Measurements from ENCODE around the gene ASTN1. TPM values are rescaled to one million over a fixed set of nuclear protein-coding genes. Genes with fewer than 3 reads are reported as not detected.

Gene ASTN1
- total RNA-seq, 3 donors from 2014 or later (not counting 1 experiment from before 2014, with no cell fraction given): not detected

GRCh38 chr1:176815621-176816020, 348.9 kb downstream of the ASTN1 start:
- H3K4me1 ChIP-seq (ENCODE audit: control insufficient read depth, insufficient read depth, low read length): no peaks in the 10 kb centered on the region
- ATAC-seq: no peak

GRCh38 chr1:176811511-176812288, 352.8 kb downstream of the ASTN1 start:
- H3K36me3 ChIP-seq (ENCODE audit: control insufficient read depth, insufficient read depth, low read length): no peaks in the 10 kb centered on the region
- no peak overlapping the region for H3K27ac ChIP-seq (ENCODE audit: low read length)
- Mint-ChIP-seq H3K27me3 (ENCODE audit: low read depth in 2 of 2) (no peaks in the 10 kb centered on the region), H3K36me3 (no peaks in the 10 kb centered on the region), H3K27ac (no peak overlapping the region), H3K4me3 (no peak overlapping the region), H3K4me1 (no peaks in the 10 kb centered on the region), H3K9me3 (peaks cover 5 to 10% of the 10 kb centered on the region in 2 donors)
- no peaks in the 10 kb centered on the region for H3K9me3 ChIP-seq (ENCODE audit: control insufficient read depth, insufficient read depth, low read length)
- no peaks in the 10 kb centered on the region for H3K27me3 ChIP-seq (ENCODE audit: control insufficient read depth, insufficient read depth, low read length)
- intact Hi-C loops (cut with micrococcal nuclease): no loop called here
- TF ChIP-seq CTCF (IDR thresholded peaks at IDR 0.05): no peak
- no peak overlapping the region for H3K4me3 ChIP-seq (ENCODE audit: low read length)
- no peak for DNase-seq
- ATAC-seq: no peak
- 45% methylated on average over 4 of the region's 4 CpGs for WGBS (ENCODE audit: insufficient coverage)
- H3K4me1 ChIP-seq (ENCODE audit: control insufficient read depth, insufficient read depth, low read length): no peaks in the 10 kb centered on the region

More at GRCh38 chr1:176815621-176816020, 348.9 kb downstream of the ASTN1 start:
- Mint-ChIP-seq H3K9me3 (peaks cover 5 to 6% of the 10 kb centered on the region in 2 donors), H3K27me3 (ENCODE audit: low read depth in 2 of 2) (no peaks in the 10 kb centered on the region), H3K4me3 (no peak overlapping the region), H3K27ac (no peak overlapping the region), H3K36me3 (no peaks in the 10 kb centered on the region), H3K4me1 (no peaks in the 10 kb centered on the region)
- intact Hi-C loops (cut with micrococcal nuclease): no loop called here
- H3K36me3 ChIP-seq (ENCODE audit: control insufficient read depth, insufficient read depth, low read length): no peaks in the 10 kb centered on the region
- H3K4me3 ChIP-seq (ENCODE audit: low read length): no peak overlapping the region
- no peak for TF ChIP-seq CTCF (IDR thresholded peaks at IDR 0.05)
- no peak overlapping the region for H3K27ac ChIP-seq (ENCODE audit: low read length)
- 85% methylated on average over 6 of the region's 6 CpGs for WGBS (ENCODE audit: insufficient coverage)
- H3K9me3 ChIP-seq (ENCODE audit: control insufficient read depth, insufficient read depth, low read length): no peaks in the 10 kb centered on the region
- DNase-seq: no peak
- no peaks in the 10 kb centered on the region for H3K27me3 ChIP-seq (ENCODE audit: control insufficient read depth, insufficient read depth, low read length)

GRCh38 chr1:176809292-176809691, 355.2 kb downstream of the ASTN1 start:
- intact Hi-C loops (cut with micrococcal nuclease): no loop called here
- Mint-ChIP-seq H3K27me3 (ENCODE audit: low read depth in 2 of 2) (no peaks in the 10 kb centered on the region), H3K36me3 (no peaks in the 10 kb centered on the region), H3K9me3 (peaks cover 5 to 8% of the 10 kb centered on the region in 2 donors), H3K27ac (no peak overlapping the region), H3K4me1 (no peaks in the 10 kb centered on the region), H3K4me3 (no peak overlapping the region)
- Histone ChIP-seq H3K27me3 (ENCODE audit: control insufficient read depth, insufficient read depth, low read length) (no peaks in the 10 kb centered on the region), H3K4me3 (ENCODE audit: low read length) (no peak overlapping the region), H3K9me3 (ENCODE audit: control insufficient read depth, insufficient read depth, low read length) (no peaks in the 10 kb centered on the region), H3K4me1 (ENCODE audit: control insufficient read depth, insufficient read depth, low read length) (no peaks in the 10 kb centered on the region), H3K36me3 (ENCODE audit: control insufficient read depth, insufficient read depth, low read length) (no peaks in the 10 kb centered on the region), H3K27ac (ENCODE audit: low read length) (no peak overlapping the region)
- no peak for ATAC-seq
- DNase-seq: no peak
- WGBS (ENCODE audit: insufficient coverage): 78% methylated on average over 2 of the region's 2 CpGs
- TF ChIP-seq CTCF (IDR thresholded peaks at IDR 0.05): no peak

Other genes starting within 250 kb of the ASTN1 start
- gene BRINP2, start 6.2 kb upstream of the ASTN1 start, total RNA-seq: not detected

All from natural killer cell (primary cell).